ENCODE data around the gene ZBED5.
"Not testable (repeated sequence)": the region's sequence is repeated elsewhere in the genome, so short reads cannot be mapped to it uniquely, and the experiment has no call there.

DNA sequence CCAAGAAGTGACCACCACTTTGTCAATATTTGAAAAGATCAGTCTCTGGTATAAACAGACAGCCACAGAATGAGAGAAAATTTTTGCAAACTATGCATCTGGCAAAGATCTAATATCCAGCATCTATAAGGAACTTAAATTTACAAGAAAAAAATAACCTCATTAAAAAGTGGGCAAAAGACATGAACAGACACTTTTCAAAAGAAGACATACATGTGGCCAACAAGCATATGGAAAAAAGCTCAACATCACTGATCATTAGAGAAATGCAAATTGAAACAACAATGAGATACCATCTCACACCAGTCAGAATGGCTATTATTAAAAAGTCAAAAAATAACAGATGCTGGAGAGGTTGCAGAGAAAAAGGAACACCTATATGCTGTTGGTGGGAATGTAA lies 32.2 kb upstream of the ZBED5 start:
- TF ChIP-seq POLR2AphosphoS5, SPI1, POLR2A (IDR thresholded peaks at IDR 0.05; ENCODE audit: low read depth, low read length): not testable (repeated sequence)

Measured in GM12891 (cell line).